Gastrocnemius medialis (tissue), 4 donors: ENCODE results near the gene CARD11.

Experiments used
- POLR2A ChIP-seq, 2 donors: fragments of 450-650 bp; IDR thresholded peaks; one replicate each; pipeline ENCODE4 v1.6.1; 2017; ENCODE audit warnings: antibody characterized with exemption in 2 of 2, mild to moderate bottlenecking in 2 of 2, moderate library complexity in 2 of 2
- TF ChIP-seq, protein P1 (sequence below), 5 experiments: fragments of 450-650 bp in 3 of 5; fragments of 200-600 bp in 2 of 5; sonication (generic) in 2 of 5; IDR thresholded peaks in 4 of 5; conservative IDR thresholded peaks in 1 of 5; 1 replicate in 4 of 5; 2 replicates in 1 of 5; pipeline ENCODE4 v1.5.1; 2016 to 2019; ENCODE audit warnings: antibody characterized with exemption in 5 of 5, mild to moderate bottlenecking in 3 of 5, moderate library complexity in 3 of 5

DNA sequence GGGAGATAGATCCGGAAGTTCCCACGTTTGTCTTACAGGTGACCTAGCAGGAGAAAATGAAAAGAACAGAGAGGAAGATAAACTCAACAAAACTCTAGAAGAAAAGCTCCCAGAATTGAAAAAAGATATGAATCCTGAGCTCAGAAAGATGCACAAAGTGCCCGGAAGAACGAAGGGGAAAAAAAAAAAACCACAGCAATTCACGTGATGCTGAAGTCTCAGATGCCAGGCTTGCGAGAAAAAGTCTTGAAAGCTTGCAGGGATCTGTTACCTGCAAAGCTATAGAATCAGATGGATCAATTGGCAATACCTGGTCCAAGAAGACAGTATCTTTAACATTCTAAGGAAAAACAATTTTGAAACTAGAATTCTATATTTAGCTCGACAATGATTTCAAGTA, 33.5 kb downstream of the CARD11 start:
- TF ChIP-seq, protein P1, sequence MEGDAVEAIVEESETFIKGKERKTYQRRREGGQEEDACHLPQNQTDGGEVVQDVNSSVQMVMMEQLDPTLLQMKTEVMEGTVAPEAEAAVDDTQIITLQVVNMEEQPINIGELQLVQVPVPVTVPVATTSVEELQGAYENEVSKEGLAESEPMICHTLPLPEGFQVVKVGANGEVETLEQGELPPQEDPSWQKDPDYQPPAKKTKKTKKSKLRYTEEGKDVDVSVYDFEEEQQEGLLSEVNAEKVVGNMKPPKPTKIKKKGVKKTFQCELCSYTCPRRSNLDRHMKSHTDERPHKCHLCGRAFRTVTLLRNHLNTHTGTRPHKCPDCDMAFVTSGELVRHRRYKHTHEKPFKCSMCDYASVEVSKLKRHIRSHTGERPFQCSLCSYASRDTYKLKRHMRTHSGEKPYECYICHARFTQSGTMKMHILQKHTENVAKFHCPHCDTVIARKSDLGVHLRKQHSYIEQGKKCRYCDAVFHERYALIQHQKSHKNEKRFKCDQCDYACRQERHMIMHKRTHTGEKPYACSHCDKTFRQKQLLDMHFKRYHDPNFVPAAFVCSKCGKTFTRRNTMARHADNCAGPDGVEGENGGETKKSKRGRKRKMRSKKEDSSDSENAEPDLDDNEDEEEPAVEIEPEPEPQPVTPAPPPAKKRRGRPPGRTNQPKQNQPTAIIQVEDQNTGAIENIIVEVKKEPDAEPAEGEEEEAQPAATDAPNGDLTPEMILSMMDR (IDR thresholded peaks at IDR 0.05 in 4 of 5, conservative IDR thresholded peaks at IDR 0.05 in 1 of 5) = no peak
- TF ChIP-seq POLR2A (IDR thresholded peaks at IDR 0.05) = no peak
